Non-pigmented ciliary epithelial cell (primary cell): ENCODE measurements around the gene EXOSC9.
A peak's percentile ranks its signal among the peaks of the same experiment; 100 is the strongest.

Experiments
- DNase-seq: peaks from one replicate; pipeline ENCODE4 v3.0.0-alpha.2; 2010; ENCODE audit warnings: low read depth

The EXOSC9 gene

GRCh38 chr4:121789455-121789854 lies 11.7 kb upstream of the EXOSC9 start:
- no peak for DNase-seq

- peak; percentile 75 for DNase-seq
These were observed 10.9 kb upstream of the EXOSC9 start for GRCh38 chr4:121789960-121790829.

GRCh38 chr4:121790976-121791375 lies 10.1 kb upstream of the EXOSC9 start:
- DNase-seq, result no peak

GRCh38 chr4:121791481-121791880 lies 9.6 kb upstream of the EXOSC9 start:
- peak; percentile 63 for DNase-seq

GRCh38 chr4:121792966-121793365 lies 8.2 kb upstream of the EXOSC9 start:
- DNase-seq, result no peak

- no peak for DNase-seq
These were observed 6.5 kb upstream of the EXOSC9 start for GRCh38 chr4:121794505-121795188.

- DNase-seq, result no peak
These were observed 4.8 kb upstream of the EXOSC9 start for GRCh38 chr4:121796283-121796682.

- DNase-seq, result no peak
These were observed 1.8 kb upstream of the EXOSC9 start for GRCh38 chr4:121799208-121799823.

GRCh38 chr4:121799867-121800501 lies 1.1 kb upstream of the EXOSC9 start:
- DNase-seq, result no peak

GRCh38 chr4:121800638-121800960 lies 524 bp upstream of the EXOSC9 start:
- DNase-seq, result no peak

GRCh38 chr4:121801715-121802075 lies 572 bp downstream of the EXOSC9 start:
- DNase-seq, result no peak

GRCh38 chr4:121806411-121806810 lies 5.3 kb downstream of the EXOSC9 start:
- no peak for DNase-seq

- no peak for DNase-seq
These were observed 10.0 kb downstream of the EXOSC9 start for GRCh38 chr4:121811122-121811521.

- no peak for DNase-seq
These were observed 13.6 kb downstream of the EXOSC9 start for GRCh38 chr4:121814756-121815155.

- no peak for DNase-seq
These were observed 15.9 kb downstream of the EXOSC9 start for GRCh38 chr4:121817006-121817405.

- DNase-seq, result no peak
These were observed 16.6 kb downstream of the EXOSC9 start for GRCh38 chr4:121817701-121818100.

GRCh38 chr4:121818215-121818614 lies 17.1 kb downstream of the EXOSC9 start:
- DNase-seq, result no peak

GRCh38 chr4:121819216-121819965 lies 18.3 kb downstream of the EXOSC9 start:
- no peak for DNase-seq

GRCh38 chr4:121822047-121822446 lies 20.9 kb downstream of the EXOSC9 start:
- no peak for DNase-seq

- DNase-seq, result no peak
These were observed 21.8 kb downstream of the EXOSC9 start for GRCh38 chr4:121822796-121823504.

- peak; percentile 87 for DNase-seq
These were observed 22.5 kb downstream of the EXOSC9 start, which contains the start of gene CCNA2 for GRCh38 chr4:121823505-121824170. CCNA2 (minus strand) TSS chr4:121823883; CDS start chr4:121823628, 255 bp downstream.
